Neuronal stem cell (in vitro differentiated cells): ENCODE data around the gene ZSCAN30.

Experiments
- DNase-seq: peaks from one replicate; pipeline ENCODE4 v3.0.0-alpha.2; 2013; ENCODE audit warnings: low spot score
- H2AFZ ChIP-seq: one replicate; pipeline ENCODE4 v1.6.1; 2013; ENCODE audit warnings: mild to moderate bottlenecking, low read length, inconsistent platforms
- H2AK5ac ChIP-seq: 2 replicates; pipeline ENCODE4 v1.6.1; 2013; ENCODE audit warnings: low read depth, mild to moderate bottlenecking, inconsistent platforms, low read length, moderate library complexity, mixed read lengths
- H2BK120ac ChIP-seq: 2 replicates; pipeline ENCODE4 v1.6.1; 2013; ENCODE audit warnings: low read depth, mild to moderate bottlenecking, inconsistent platforms, low read length, moderate library complexity, mixed read lengths
- H2BK12ac ChIP-seq: one replicate; pipeline ENCODE4 v1.6.1; 2013; ENCODE audit warnings: low read length, inconsistent platforms
- H2BK15ac ChIP-seq: 2 replicates; pipeline ENCODE4 v1.6.1; 2013; ENCODE audit warnings: mild to moderate bottlenecking, low read length, inconsistent platforms, mixed read lengths
- H2BK5ac ChIP-seq: one replicate; pipeline ENCODE4 v1.6.1; 2013; ENCODE audit warnings: inconsistent platforms, mild to moderate bottlenecking, low read length, moderate library complexity
- H3K14ac ChIP-seq: one replicate; pipeline ENCODE4 v1.6.1; 2013; ENCODE audit warnings: low read length, inconsistent platforms
- H3K18ac ChIP-seq: 2 replicates; pipeline ENCODE4 v1.6.1; 2013; ENCODE audit warnings: low read length, inconsistent platforms
- H3K23ac ChIP-seq: 2 replicates; pipeline ENCODE4 v1.6.1; 2013; ENCODE audit warnings: low read depth, mild to moderate bottlenecking, mixed read lengths, low read length, inconsistent platforms; ENCODE audit not compliant: poor library complexity
- H3K27ac ChIP-seq: replicated peaks from 3 replicates; pipeline ENCODE4 v1.5.1; 2013; ENCODE audit warnings: low read length, inconsistent platforms
- H3K27me3 ChIP-seq, 3 experiments: 2 replicates each; pipeline ENCODE4 v1.6.1; 2013; ENCODE audit warnings: low read length in 3 of 3, mild to moderate bottlenecking in 2 of 3, inconsistent platforms in 1 of 3, low read depth in 1 of 3, mixed read lengths in 1 of 3, moderate library complexity in 1 of 3; ENCODE audit not compliant: control insufficient read depth in 3 of 3, insufficient read depth in 3 of 3
- H3K36me3 ChIP-seq, 2 donors: replicated peaks in 1 of 2; 2 replicates each; pipeline ENCODE4 v1.6.1; 2013; ENCODE audit warnings: low read length in 2 of 2; ENCODE audit not compliant: control insufficient read depth in 2 of 2, insufficient read depth in 2 of 2
- H3K4ac ChIP-seq: 2 replicates; pipeline ENCODE4 v1.6.1; 2013; ENCODE audit warnings: inconsistent platforms, mild to moderate bottlenecking, low read length, moderate library complexity
- H3K4me1 ChIP-seq, 2 donors: 1 replicate in 1 of 2; 2 replicates in 1 of 2; pipeline ENCODE4 v1.6.1; 2013; ENCODE audit warnings: low read length in 2 of 2, low read depth in 1 of 2; ENCODE audit not compliant: control insufficient read depth in 2 of 2, insufficient read depth in 1 of 2
- H3K4me2 ChIP-seq: one replicate; pipeline ENCODE4 v1.6.1; 2013; ENCODE audit warnings: mild to moderate bottlenecking, low read length, inconsistent platforms; ENCODE audit not compliant: insufficient read depth, poor library complexity, severe bottlenecking
- H3K4me3 ChIP-seq, 2 donors: 2 replicates each; pipeline ENCODE4 v1.5.1; 2013; ENCODE audit warnings: low read length in 2 of 2, mild to moderate bottlenecking in 2 of 2, inconsistent platforms in 1 of 2, moderate library complexity in 1 of 2
- H3K79me1 ChIP-seq: one replicate; pipeline ENCODE4 v1.6.1; 2013; ENCODE audit warnings: low read depth, mild to moderate bottlenecking, inconsistent platforms, low read length, moderate library complexity
- H3K9ac ChIP-seq: one replicate; pipeline ENCODE4 v1.6.1; 2013; ENCODE audit warnings: mild to moderate bottlenecking, low read depth, low read length, inconsistent platforms; ENCODE audit not compliant: poor library complexity
- H3K9me3 ChIP-seq, 2 donors: replicated peaks in 1 of 2; 2 replicates each; pipeline versions ENCODE3 to v1.6.1; 2013; ENCODE audit warnings: low read length in 2 of 2, mild to moderate bottlenecking in 2 of 2, inconsistent platforms in 1 of 2, low read depth in 1 of 2, mixed read lengths in 1 of 2, moderate library complexity in 1 of 2; ENCODE audit not compliant: control insufficient read depth in 2 of 2, insufficient read depth in 1 of 2
- H4K8ac ChIP-seq: one replicate; pipeline ENCODE4 v1.6.1; 2013; ENCODE audit warnings: low read depth, mild to moderate bottlenecking, inconsistent platforms, low read length, moderate library complexity
- H4K91ac ChIP-seq: one replicate; pipeline ENCODE4 v1.6.1; 2013; ENCODE audit warnings: low read length, low read depth, mild to moderate bottlenecking, inconsistent platforms; ENCODE audit not compliant: poor library complexity
- WGBS, 2 donors: extraction: QIAGEN DNeasy Blood & Tissue Kit; methylation state at CpG; one replicate each; pipeline ENCODE4 v1.1.7; 2013; ENCODE audit warnings: missing lambda C conversion rate in 2 of 2, mixed read lengths in 1 of 2; ENCODE audit not compliant: insufficient read length in 2 of 2, insufficient replicate concordance in 1 of 2; ENCODE audit errors: extremely low coverage in 2 of 2; 5-methylcytosine and 5-hydroxymethylcytosine counted together

The ZSCAN30 gene

GRCh38 chr18:35282353-35282752 lies 7.7 kb downstream of the ZSCAN30 start:
- no peak overlapping the region for H3K4ac ChIP-seq
- H3K9ac ChIP-seq = no peak overlapping the region
- no peak for DNase-seq
- H2BK12ac ChIP-seq = no peak overlapping the region
- H3K23ac ChIP-seq = no peak overlapping the region
- no peak overlapping the region for H2BK5ac ChIP-seq
- H3K27ac ChIP-seq = no peak overlapping the region
- H2AK5ac ChIP-seq = no peak overlapping the region
- H4K91ac ChIP-seq = no peak overlapping the region
- H4K8ac ChIP-seq = no peak overlapping the region
- H3K27me3 ChIP-seq = no peaks in the 10 kb centered on the region
- no peak overlapping the region for H3K14ac ChIP-seq
- H2BK120ac ChIP-seq = no peak overlapping the region
- no peak overlapping the region for H2BK15ac ChIP-seq
- H3K4me1 ChIP-seq = no peaks in the 10 kb centered on the region
- H3K79me1 ChIP-seq = peaks cover 3% of the 10 kb centered on the region
- H3K4me3 ChIP-seq = no peak overlapping the region
- no peak overlapping the region for H2AFZ ChIP-seq
- H3K36me3 ChIP-seq = peaks cover 3 to 5% of the 10 kb centered on the region in 2 donors
- peaks cover 24 to 26% of the 10 kb centered on the region in 2 donors for H3K9me3 ChIP-seq
- no peak overlapping the region for H3K18ac ChIP-seq
- no CpG with 5 or more reads among the region's 1 CpG for WGBS, 2 donors
- H3K4me2 ChIP-seq = no peak overlapping the region

- Histone ChIP-seq H3K36me3 (peaks cover 1 to 3% of the 10 kb centered on the region in 2 donors), H2AK5ac (no peak overlapping the region), H2BK5ac (no peak overlapping the region), H2BK15ac (no peak overlapping the region), H3K9me3 (peaks cover 14 to 18% of the 10 kb centered on the region in 2 donors), H4K8ac (no peak overlapping the region), H3K4ac (no peak overlapping the region), H3K27me3 (no peaks in the 10 kb centered on the region), H2BK120ac (no peak overlapping the region), H3K4me2 (no peak overlapping the region), H3K14ac (no peak overlapping the region), H3K9ac (no peak overlapping the region), H3K27ac (no peak overlapping the region), H3K18ac (no peak overlapping the region), H3K23ac (no peak overlapping the region), H2BK12ac (no peak overlapping the region), H4K91ac (no peak overlapping the region), H3K79me1 (peaks cover 3% of the 10 kb centered on the region), H2AFZ (no peak overlapping the region), H3K4me1 (no peaks in the 10 kb centered on the region), H3K4me3 (no peak overlapping the region)
- DNase-seq = no peak
Observed at GRCh38 chr18:35278969-35279368, 11.1 kb downstream of the ZSCAN30 start.

- H4K8ac ChIP-seq = no peak overlapping the region
- no peak overlapping the region for H2BK15ac ChIP-seq
- H3K4ac ChIP-seq = no peak overlapping the region
- H3K36me3 ChIP-seq = peaks cover 0 to 1% of the 10 kb centered on the region in 2 donors
- DNase-seq = no peak
- no CpG with 5 or more reads among the region's 1 CpG for WGBS, 2 donors
- no peak overlapping the region for H4K91ac ChIP-seq
- H2AK5ac ChIP-seq = no peak overlapping the region
- no peak overlapping the region for H3K23ac ChIP-seq
- no peak overlapping the region for H3K9ac ChIP-seq
- no peak overlapping the region for H3K4me2 ChIP-seq
- no peak overlapping the region for H2BK5ac ChIP-seq
- no peaks in the 10 kb centered on the region for H3K4me1 ChIP-seq
- H3K4me3 ChIP-seq = no peak overlapping the region
- no peak overlapping the region for H3K18ac ChIP-seq
- H3K27me3 ChIP-seq = no peaks in the 10 kb centered on the region
- H2BK12ac ChIP-seq = no peak overlapping the region
- H3K14ac ChIP-seq = no peak overlapping the region
- no peak overlapping the region for H3K27ac ChIP-seq
- no peak overlapping the region for H2BK120ac ChIP-seq
- H3K9me3 ChIP-seq = peaks cover 7 to 9% of the 10 kb centered on the region in 2 donors
- H3K79me1 ChIP-seq = no peaks in the 10 kb centered on the region
- H2AFZ ChIP-seq = no peak overlapping the region
Observed at GRCh38 chr18:35278085-35278484, 11.9 kb downstream of the ZSCAN30 start.

DNA sequence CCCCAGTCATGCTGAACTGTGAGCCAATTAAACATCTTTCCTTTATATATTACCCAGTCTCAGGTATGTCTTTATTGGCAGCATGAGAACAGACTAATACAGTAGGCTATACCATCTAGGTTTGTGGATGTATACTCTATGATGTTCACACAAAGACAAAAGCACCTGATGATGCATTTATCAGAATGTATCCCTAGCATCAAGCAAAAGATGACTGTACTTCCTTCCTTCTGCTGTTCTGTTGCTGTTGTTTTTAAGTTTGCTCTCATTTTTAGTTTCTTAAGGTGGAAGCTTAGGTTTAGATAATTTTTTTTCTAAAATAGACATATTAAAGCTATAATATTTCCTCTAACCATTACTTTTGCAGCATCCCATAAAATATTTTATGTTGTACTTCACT lies 12.4 kb downstream of the ZSCAN30 start:
- no peak overlapping the region for H2BK12ac ChIP-seq
- H4K8ac ChIP-seq = no peak overlapping the region

More for the DNA sequence above, 12.4 kb downstream of the ZSCAN30 start:
- no peak overlapping the region for H3K4me2 ChIP-seq
- H2AFZ ChIP-seq = no peak overlapping the region
- no peaks in the 10 kb centered on the region for H3K79me1 ChIP-seq
- no peak overlapping the region for H3K9ac ChIP-seq
- no peaks in the 10 kb centered on the region for H3K27me3 ChIP-seq
- no peak overlapping the region for H3K14ac ChIP-seq
- no peak overlapping the region for H3K4ac ChIP-seq
- H3K27ac ChIP-seq = no peak overlapping the region
- no peaks in the 10 kb centered on the region for H3K4me1 ChIP-seq
- H2BK5ac ChIP-seq = no peak overlapping the region
- no peak overlapping the region for H2AK5ac ChIP-seq
- no peak overlapping the region for H3K23ac ChIP-seq
- peaks cover 6 to 8% of the 10 kb centered on the region in 2 donors for H3K9me3 ChIP-seq
- H2BK120ac ChIP-seq = no peak overlapping the region
- H3K4me3 ChIP-seq = no peak overlapping the region
- peaks cover 0 to 1% of the 10 kb centered on the region in 2 donors for H3K36me3 ChIP-seq
- H4K91ac ChIP-seq = no peak overlapping the region
- H3K18ac ChIP-seq = no peak overlapping the region
- no peak for DNase-seq
- H2BK15ac ChIP-seq = no peak overlapping the region
